ENCODE results near the gene ELAVL2. TPM values are rescaled to one million over a fixed set of nuclear protein-coding genes. Genes with fewer than 3 reads are reported as not detected.

ELAVL2 gene
- total and polyA plus RNA-seq, 2 donors (not counting 3 experiments of a cell fraction or from before 2014, with no cell fraction given): 0.06 to 0.20 TPM

- no peaks in the 10 kb centered on the region for H4K20me1 ChIP-seq (replicated peaks; ENCODE audit: control insufficient read depth, extremely low read depth, insufficient read depth, low read length)
- no TSS peak for BruUV-seq (replicated peaks)
- DNase-seq (ENCODE audit: low read depth, low spot score): no peak
- no peaks in the 10 kb centered on the region for H3K9me3 ChIP-seq (replicated peaks; ENCODE audit: control insufficient read depth, insufficient read depth, low read length)
- no peak overlapping the region for H3K4me3 ChIP-seq (replicated peaks in 1 of 3; ENCODE audit: insufficient read depth in 1 of 3, low read depth in 1 of 3, low read length in 3 of 3)
- H3K36me3 ChIP-seq (ENCODE audit: control insufficient read depth in 2 of 2, extremely low read depth in 1 of 2, insufficient read depth in 2 of 2, low read length in 2 of 2): no peaks in the 10 kb centered on the region
- no peak overlapping the region for H2AFZ ChIP-seq (ENCODE audit: low read depth, low read length)
- H3K9me1 ChIP-seq (replicated peaks; ENCODE audit: control insufficient read depth, extremely low read depth, insufficient read depth, low read length): no peaks in the 10 kb centered on the region
- ChIA-PET POLR2A (no interaction called here), CTCF (no interaction called here)
- H3K27ac ChIP-seq (ENCODE audit: insufficient read depth, low read depth, low read length): no peak overlapping the region
- FAIRE-seq: no peak
- no peak overlapping the region for H3K4me2 ChIP-seq (ENCODE audit: insufficient read depth, low read length)
- intact Hi-C loops (cut with micrococcal nuclease) (no loop called here), dilution Hi-C loops (cut with MboI; ENCODE audit: extremely low pct_ligation_motif_present, low sequenced_read_pairs) (no loop called here)
- peaks cover 0 to 2% of the 10 kb centered on the region in 2 experiments for H3K27me3 ChIP-seq (ENCODE audit: control insufficient read depth in 2 of 2, insufficient read depth in 2 of 2, low read length in 2 of 2)
- no peaks in the 10 kb centered on the region for H3K4me1 ChIP-seq (ENCODE audit: control insufficient read depth, extremely low read depth, insufficient read depth, low read length)
- H3K79me2 ChIP-seq (ENCODE audit: control insufficient read depth, insufficient read depth, low read length): no peaks in the 10 kb centered on the region
- no peak for TF ChIP-seq CTCF (IDR thresholded peaks at IDR 0.05; ENCODE audit: extremely low read depth in 1 of 2, insufficient read depth in 1 of 2, low read depth in 1 of 2, low read length in 2 of 2)
- TF ChIP-seq MYC (IDR thresholded peaks at IDR 0.05; ENCODE audit: low read depth, low read length): no peak
- TF ChIP-seq POLR2A (IDR thresholded peaks at IDR 0.05; ENCODE audit: low read depth, low read length): no peak
- TF ChIP-seq EZH2 (IDR thresholded peaks at IDR 0.05; ENCODE audit: borderline replicate concordance, low read depth, low read length, severe bottlenecking): no peak
- TF ChIP-seq POLR2AphosphoS5 (IDR thresholded peaks at IDR 0.05; ENCODE audit: insufficient read depth, low read depth, low read length): no peak
- no peak for TF ChIP-seq JUN (IDR thresholded peaks at IDR 0.05; ENCODE audit: borderline replicate concordance, insufficient read depth, insufficient read length, low read depth)
- no peak for TF ChIP-seq FOS (IDR thresholded peaks at IDR 0.05; ENCODE audit: borderline replicate concordance, insufficient read depth, low read length)
- no peak for TF ChIP-seq MAX (IDR thresholded peaks at IDR 0.05; ENCODE audit: insufficient read depth, insufficient read length)
- TF ChIP-seq GATA2 (IDR thresholded peaks at IDR 0.05; ENCODE audit: insufficient read depth, insufficient read length, low read depth, low read length): no peak
- no peak overlapping the region for H3K9ac ChIP-seq (replicated peaks; ENCODE audit: extremely low read depth, insufficient read depth, low read length)
Observed at GRCh38 chr9:23837038-23837437, 11.0 kb upstream of the ELAVL2 start.

All from endothelial cell of umbilical vein (primary cell).